Breast epithelium (tissue), 4 donors: ENCODE data around the gene GAS7. TPM values are rescaled to one million over a fixed set of nuclear protein-coding genes. Genes with fewer than 3 reads are reported as not detected.

Experiments used
- DNase-seq, 2 donors: peaks; one replicate each; pipeline ENCODE4 v3.0.0-alpha.2; 2019; ENCODE audit warnings: low spot score in 2 of 2
- H3K27ac ChIP-seq, 2 donors: fragments of 200-600 bp; sonication (generic) in 1 of 2; one replicate each; pipeline ENCODE4 v1.5.1; 2016 to 2019; ENCODE audit warnings: mild to moderate bottlenecking in 1 of 2
- H3K27me3 ChIP-seq, 2 donors: fragments of 200-600 bp; sonication (generic) in 1 of 2; one replicate each; pipeline versions ENCODE4 v1.5.1 to v1.6.0; 2017 to 2019; ENCODE audit warnings: control low read depth in 1 of 2, mild to moderate bottlenecking in 1 of 2
- H3K36me3 ChIP-seq: fragments of 200-600 bp; one replicate; pipeline ENCODE4 v1.5.1; 2019
- H3K4me1 ChIP-seq, 2 donors: fragments of 200-600 bp; sonication (generic); one replicate each; pipeline ENCODE4 v1.5.1; 2016 to 2019; ENCODE audit warnings: control low read depth in 1 of 2
- H3K4me3 ChIP-seq, 3 donors: fragments of 200-600 bp; sonication (generic); 1 replicate in 2 of 3; 2 replicates in 1 of 3; pipeline ENCODE4 v1.5.1; 2016 to 2019; ENCODE audit warnings: mild to moderate bottlenecking in 3 of 3, moderate library complexity in 2 of 3
- H3K9me3 ChIP-seq, 2 donors: fragments of 200-600 bp; sonication (generic) in 1 of 2; one replicate each; pipeline ENCODE4 v1.5.1; 2016 to 2019; ENCODE audit warnings: control low read depth in 1 of 2
- POLR2A ChIP-seq: fragments of 450-650 bp; IDR thresholded peaks from one replicate; pipeline ENCODE4 v1.6.1; 2016; ENCODE audit warnings: antibody characterized with exemption, mild to moderate bottlenecking, moderate library complexity
- POLR2AphosphoS5 ChIP-seq, 3 donors: sonication (generic); formaldehyde crosslinking; IDR thresholded peaks; one replicate each; pipeline ENCODE4 v1.6.1; 2017; ENCODE audit warnings: antibody characterized with exemption in 3 of 3
- intact Hi-C: fragments of 100-400 bp; cut with DNase I; formaldehyde crosslinking; loops from one replicate; pipeline ENCODE4 v1.15.1; 2023; ENCODE audit warnings: low total_unique reads
- total RNA-seq, 3 donors: library from RNA; depleted of rRNA; stranded (reverse); fragments of >200 nt; gene quantifications; one replicate each; pipeline ENCODE4 v1.1.0, GENCODE V29; 2016
- TF ChIP-seq, protein P1 (sequence below), 3 donors: fragments of 450-650 bp; IDR thresholded peaks; one replicate each; pipeline ENCODE4 v1.5.1; 2016 to 2017; ENCODE audit warnings: antibody characterized with exemption in 3 of 3, mild to moderate bottlenecking in 3 of 3, moderate library complexity in 3 of 3

The GAS7 gene
- 10 to 100 TPM; 21.8 to 62.2 (median 33.4) TPM for total RNA-seq

GRCh38 chr17:10198509-10199249 lies at the start of gene GAS7:
TSS of gene GAS7 (minus strand) at chr17:10198606.
- Histone ChIP-seq H3K4me3 (peak within 1 kb of the TSS; percentile 70 to 85 (median 81)), H3K27ac (peak within 1 kb of the TSS; percentile 40 to 77), H3K4me1 (peaks cover 0 to 4% of the 10 kb centered on the region in 2 donors), H3K36me3 (no peaks in the 10 kb centered on the region), H3K9me3 (peaks cover 9% of the 10 kb centered on the region in 2 donors), H3K27me3 (no peaks in the 10 kb centered on the region)
- TF ChIP-seq POLR2A (no peak), POLR2AphosphoS5 (IDR thresholded peaks at IDR 0.05) (no peak)
- TF ChIP-seq, protein P1, sequence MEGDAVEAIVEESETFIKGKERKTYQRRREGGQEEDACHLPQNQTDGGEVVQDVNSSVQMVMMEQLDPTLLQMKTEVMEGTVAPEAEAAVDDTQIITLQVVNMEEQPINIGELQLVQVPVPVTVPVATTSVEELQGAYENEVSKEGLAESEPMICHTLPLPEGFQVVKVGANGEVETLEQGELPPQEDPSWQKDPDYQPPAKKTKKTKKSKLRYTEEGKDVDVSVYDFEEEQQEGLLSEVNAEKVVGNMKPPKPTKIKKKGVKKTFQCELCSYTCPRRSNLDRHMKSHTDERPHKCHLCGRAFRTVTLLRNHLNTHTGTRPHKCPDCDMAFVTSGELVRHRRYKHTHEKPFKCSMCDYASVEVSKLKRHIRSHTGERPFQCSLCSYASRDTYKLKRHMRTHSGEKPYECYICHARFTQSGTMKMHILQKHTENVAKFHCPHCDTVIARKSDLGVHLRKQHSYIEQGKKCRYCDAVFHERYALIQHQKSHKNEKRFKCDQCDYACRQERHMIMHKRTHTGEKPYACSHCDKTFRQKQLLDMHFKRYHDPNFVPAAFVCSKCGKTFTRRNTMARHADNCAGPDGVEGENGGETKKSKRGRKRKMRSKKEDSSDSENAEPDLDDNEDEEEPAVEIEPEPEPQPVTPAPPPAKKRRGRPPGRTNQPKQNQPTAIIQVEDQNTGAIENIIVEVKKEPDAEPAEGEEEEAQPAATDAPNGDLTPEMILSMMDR (IDR thresholded peaks at IDR 0.05), result no peak
- intact Hi-C loops, result no loop called here
- no peak for DNase-seq

GRCh38 chr17:10247810-10248209 lies 49.4 kb upstream of the GAS7 start:
- TF ChIP-seq, protein P1 (IDR thresholded peaks at IDR 0.05), result no peak
- TF ChIP-seq POLR2A (no peak), POLR2AphosphoS5 (IDR thresholded peaks at IDR 0.05) (no peak)
- H3K27me3 ChIP-seq, result no peaks in the 10 kb centered on the region
- H3K9me3 ChIP-seq, result no peaks in the 10 kb centered on the region
- no peak for DNase-seq
- no peaks in the 10 kb centered on the region for H3K36me3 ChIP-seq
- H3K4me3 ChIP-seq, result no peak overlapping the region
- H3K27ac ChIP-seq, result no peak overlapping the region
- intact Hi-C loops, result no loop called here
- no peaks in the 10 kb centered on the region for H3K4me1 ChIP-seq

- no peaks in the 10 kb centered on the region for H3K27me3 ChIP-seq
- H3K36me3 ChIP-seq, result no peaks in the 10 kb centered on the region
- DNase-seq, result no peak
- H3K9me3 ChIP-seq, result no peaks in the 10 kb centered on the region
- peak overlapping the region in 1 of 2 donors; percentile 19 for H3K27ac ChIP-seq
- intact Hi-C loops, result no loop called here
- no peak overlapping the region for H3K4me3 ChIP-seq
- TF ChIP-seq POLR2AphosphoS5 (IDR thresholded peaks at IDR 0.05) (no peak), POLR2A (no peak)
- TF ChIP-seq, protein P1 (IDR thresholded peaks at IDR 0.05), result no peak
- H3K4me1 ChIP-seq, result no peaks in the 10 kb centered on the region
Observed at GRCh38 chr17:10243883-10244844, 45.8 kb upstream of the GAS7 start.

DNA sequence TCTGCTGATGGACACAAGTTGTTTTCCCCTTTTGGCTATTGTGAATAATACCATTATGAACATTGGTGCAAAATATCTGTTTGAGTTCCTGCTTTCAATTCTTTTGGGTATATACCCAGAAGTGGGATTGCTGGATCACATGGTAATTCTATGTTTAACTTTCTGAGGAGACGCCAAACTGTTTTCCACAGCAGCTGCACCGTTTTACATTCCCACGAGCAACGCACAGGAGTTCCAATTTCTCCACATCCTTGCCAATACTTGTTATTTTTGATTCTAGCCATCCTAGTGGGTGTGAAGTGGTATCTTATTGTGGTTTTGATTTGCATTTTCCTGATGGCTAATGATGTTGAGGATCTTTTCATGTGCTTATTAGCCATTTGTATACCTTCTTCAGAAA lies 43.4 kb upstream of the GAS7 start:
- Histone ChIP-seq H3K36me3 (no peaks in the 10 kb centered on the region), H3K4me3 (no peak overlapping the region), H3K27me3 (no peaks in the 10 kb centered on the region), H3K9me3 (no peaks in the 10 kb centered on the region), H3K4me1 (no peaks in the 10 kb centered on the region), H3K27ac (no peak overlapping the region)
- intact Hi-C loops, result no loop called here
- no peak for DNase-seq
- TF ChIP-seq, protein P1 (IDR thresholded peaks at IDR 0.05), result no peak
- TF ChIP-seq POLR2AphosphoS5 (IDR thresholded peaks at IDR 0.05) (no peak), POLR2A (no peak)

DNA sequence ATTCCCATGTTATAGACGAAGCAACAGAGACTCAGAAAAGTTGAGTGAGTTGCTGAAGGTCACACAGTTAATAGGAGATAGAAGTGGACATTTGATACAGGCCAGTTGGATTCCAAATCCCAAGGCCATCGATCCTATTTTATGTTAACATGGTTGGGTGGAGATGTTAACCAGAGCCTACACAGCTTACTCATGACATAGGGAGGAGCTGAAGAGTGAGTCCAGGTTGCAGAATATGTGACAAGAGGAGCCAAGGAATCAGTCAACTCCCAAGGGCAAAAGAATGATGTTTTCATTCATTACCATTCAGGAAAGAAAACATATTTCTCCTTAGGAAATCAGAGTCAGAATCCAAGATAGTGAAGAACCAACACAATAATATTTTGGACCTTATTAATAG lies 40.3 kb upstream of the GAS7 start:
- H3K9me3 ChIP-seq, result no peaks in the 10 kb centered on the region
- no peaks in the 10 kb centered on the region for H3K4me1 ChIP-seq
- no peaks in the 10 kb centered on the region for H3K36me3 ChIP-seq
- H3K27me3 ChIP-seq, result no peaks in the 10 kb centered on the region
- intact Hi-C loops, result no loop called here
- H3K27ac ChIP-seq, result no peak overlapping the region
- TF ChIP-seq POLR2A (no peak), POLR2AphosphoS5 (IDR thresholded peaks at IDR 0.05) (no peak)
- TF ChIP-seq, protein P1 (IDR thresholded peaks at IDR 0.05), result no peak
- no peak for DNase-seq
- H3K4me3 ChIP-seq, result no peak overlapping the region
